PC-3 (cell line): ENCODE measurements around the gene SPOUT1.
"Not testable (repeated sequence)": the region's sequence is repeated elsewhere in the genome, so short reads cannot be mapped to it uniquely, and the experiment has no call there.

Experiments used
- EZH2 ChIP-seq: fragments of 300-600 bp; sonication (generic); IDR thresholded peaks from one replicate; pipeline ENCODE4 v1.6.1; 2017; ENCODE audit warnings: antibody characterized with exemption, mild to moderate bottlenecking, low read length; ENCODE audit not compliant: unreplicated experiment
- EZH2phosphoT487 ChIP-seq: fragments of 300-600 bp; sonication (generic); IDR thresholded peaks from 2 replicates; pipeline ENCODE4 v1.6.1; 2018; ENCODE audit warnings: mild to moderate bottlenecking, antibody characterized with exemption, low read length, borderline replicate concordance
- TF ChIP-seq, protein P1 (sequence below): fragments of 300-600 bp; sonication (generic); conservative IDR thresholded peaks from 2 replicates; pipeline ENCODE4 v1.5.1; 2017; ENCODE audit warnings: antibody characterized with exemption, low read depth, mild to moderate bottlenecking, low read length

DNA sequence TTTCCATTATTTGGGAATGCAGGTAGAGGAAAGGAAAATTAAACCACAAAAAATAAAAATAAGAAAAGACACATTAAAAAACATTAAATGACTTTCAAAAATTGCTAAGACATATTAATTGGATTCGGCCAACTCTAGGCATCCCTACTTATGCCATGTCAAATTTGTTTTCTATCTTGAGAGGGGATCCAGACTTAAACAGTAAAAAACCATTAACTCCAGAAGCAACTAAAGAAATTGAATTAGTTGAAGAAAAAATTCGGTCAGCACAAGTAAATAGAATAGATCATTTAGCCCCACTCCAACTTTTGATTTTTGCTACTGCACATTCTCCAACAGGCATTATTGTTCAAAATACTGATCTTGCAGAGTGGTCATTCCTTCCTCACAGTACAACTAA lies 23.1 kb upstream of the SPOUT1 start:
- TF ChIP-seq, protein P1, sequence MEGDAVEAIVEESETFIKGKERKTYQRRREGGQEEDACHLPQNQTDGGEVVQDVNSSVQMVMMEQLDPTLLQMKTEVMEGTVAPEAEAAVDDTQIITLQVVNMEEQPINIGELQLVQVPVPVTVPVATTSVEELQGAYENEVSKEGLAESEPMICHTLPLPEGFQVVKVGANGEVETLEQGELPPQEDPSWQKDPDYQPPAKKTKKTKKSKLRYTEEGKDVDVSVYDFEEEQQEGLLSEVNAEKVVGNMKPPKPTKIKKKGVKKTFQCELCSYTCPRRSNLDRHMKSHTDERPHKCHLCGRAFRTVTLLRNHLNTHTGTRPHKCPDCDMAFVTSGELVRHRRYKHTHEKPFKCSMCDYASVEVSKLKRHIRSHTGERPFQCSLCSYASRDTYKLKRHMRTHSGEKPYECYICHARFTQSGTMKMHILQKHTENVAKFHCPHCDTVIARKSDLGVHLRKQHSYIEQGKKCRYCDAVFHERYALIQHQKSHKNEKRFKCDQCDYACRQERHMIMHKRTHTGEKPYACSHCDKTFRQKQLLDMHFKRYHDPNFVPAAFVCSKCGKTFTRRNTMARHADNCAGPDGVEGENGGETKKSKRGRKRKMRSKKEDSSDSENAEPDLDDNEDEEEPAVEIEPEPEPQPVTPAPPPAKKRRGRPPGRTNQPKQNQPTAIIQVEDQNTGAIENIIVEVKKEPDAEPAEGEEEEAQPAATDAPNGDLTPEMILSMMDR = not testable (repeated sequence)
- not testable (repeated sequence) for TF ChIP-seq EZH2phosphoT487, EZH2
